ENCODE data around the gene KBTBD13.
A peak's percentile ranks its signal among the peaks of the same experiment; 100 is the strongest.

The KBTBD13 gene

GRCh38 chr15:65076486-65077290 is at the start of gene KBTBD13:
TSS of gene KBTBD13 (plus strand) at chr15:65076746. CDS start at chr15:65076816, 70 bp downstream.
- TF ChIP-seq CTCF (IDR thresholded peaks at IDR 0.05; ENCODE audit: insufficient read depth, missing control alignments), result no peak
- FAIRE-seq (no peak), DNase-seq (ENCODE audit: insufficient read length, low spot score) (no peak)

- DNase-seq (ENCODE audit: insufficient read length, low spot score) (no peak), FAIRE-seq (no peak)
- TF ChIP-seq CTCF (IDR thresholded peaks at IDR 0.05; ENCODE audit: insufficient read depth, missing control alignments), result no peak
These were observed 49.8 kb upstream of the KBTBD13 start for GRCh38 chr15:65026756-65027155.

- no peak for TF ChIP-seq CTCF (IDR thresholded peaks at IDR 0.05; ENCODE audit: insufficient read depth, missing control alignments)
- DNase-seq (ENCODE audit: insufficient read length, low spot score) (no peak), FAIRE-seq (no peak)
These were observed 49.0 kb upstream of the KBTBD13 start for GRCh38 chr15:65027593-65027992.

- TF ChIP-seq CTCF (IDR thresholded peaks at IDR 0.05; ENCODE audit: insufficient read depth, missing control alignments), result no peak
- DNase-seq (ENCODE audit: insufficient read length, low spot score), result no peak
- no peak for FAIRE-seq
These were observed 48.2 kb upstream of the KBTBD13 start for GRCh38 chr15:65028338-65028737.

- DNase-seq (ENCODE audit: insufficient read length, low spot score) (peak; percentile 97), FAIRE-seq (no peak)
- TF ChIP-seq CTCF (IDR thresholded peaks at IDR 0.05; ENCODE audit: insufficient read depth, missing control alignments), result no peak
These were observed 47.4 kb upstream of the KBTBD13 start, which contains the start of gene MTFMT for GRCh38 chr15:65028921-65029735. TSS of gene MTFMT (minus strand) at chr15:65029639. CDS start at chr15:65029613, 26 bp downstream.

- TF ChIP-seq CTCF (IDR thresholded peaks at IDR 0.05; ENCODE audit: insufficient read depth, missing control alignments), result no peak
- DNase-seq (ENCODE audit: insufficient read length, low spot score), result no peak
- no peak for FAIRE-seq
These were observed 46.8 kb upstream of the KBTBD13 start for GRCh38 chr15:65029736-65030208.

All from D721Med (cell line).